Measurements from ENCODE around the gene ETV4.

DNA sequence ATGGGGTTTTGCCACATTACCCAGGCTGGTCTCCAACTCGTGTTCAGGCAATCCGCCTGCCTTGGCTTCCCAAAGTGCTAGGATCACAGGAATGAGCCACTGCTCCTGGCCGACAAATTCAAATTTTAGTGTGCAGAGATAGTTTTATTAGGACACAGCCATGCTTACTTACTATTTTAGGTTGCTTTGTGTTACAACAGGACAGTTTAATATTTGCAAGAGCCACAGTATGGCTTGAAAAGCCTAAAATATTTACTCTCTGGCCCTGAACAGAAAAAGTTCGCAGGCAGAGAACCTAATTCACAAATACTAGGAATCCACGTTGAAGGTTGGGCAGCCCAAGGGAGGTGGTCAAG lies 12.6 kb upstream of the ETV4 start:
- TF ChIP-seq, protein P1, sequence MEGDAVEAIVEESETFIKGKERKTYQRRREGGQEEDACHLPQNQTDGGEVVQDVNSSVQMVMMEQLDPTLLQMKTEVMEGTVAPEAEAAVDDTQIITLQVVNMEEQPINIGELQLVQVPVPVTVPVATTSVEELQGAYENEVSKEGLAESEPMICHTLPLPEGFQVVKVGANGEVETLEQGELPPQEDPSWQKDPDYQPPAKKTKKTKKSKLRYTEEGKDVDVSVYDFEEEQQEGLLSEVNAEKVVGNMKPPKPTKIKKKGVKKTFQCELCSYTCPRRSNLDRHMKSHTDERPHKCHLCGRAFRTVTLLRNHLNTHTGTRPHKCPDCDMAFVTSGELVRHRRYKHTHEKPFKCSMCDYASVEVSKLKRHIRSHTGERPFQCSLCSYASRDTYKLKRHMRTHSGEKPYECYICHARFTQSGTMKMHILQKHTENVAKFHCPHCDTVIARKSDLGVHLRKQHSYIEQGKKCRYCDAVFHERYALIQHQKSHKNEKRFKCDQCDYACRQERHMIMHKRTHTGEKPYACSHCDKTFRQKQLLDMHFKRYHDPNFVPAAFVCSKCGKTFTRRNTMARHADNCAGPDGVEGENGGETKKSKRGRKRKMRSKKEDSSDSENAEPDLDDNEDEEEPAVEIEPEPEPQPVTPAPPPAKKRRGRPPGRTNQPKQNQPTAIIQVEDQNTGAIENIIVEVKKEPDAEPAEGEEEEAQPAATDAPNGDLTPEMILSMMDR (IDR thresholded peaks at IDR 0.05), result no peak
- TF ChIP-seq EP300 (IDR thresholded peaks at IDR 0.05; ENCODE audit: borderline replicate concordance in 1 of 2, low read depth in 1 of 2, low read length in 1 of 2), result no peak
